MCF 10A (cell line): ENCODE results near the gene PROM2. TPM values are rescaled to one million over a fixed set of nuclear protein-coding genes. Genes with fewer than 3 reads are reported as not detected.

Experiments used
- BruUV-seq: library from RNA; stranded (reverse); fragments of 400-500 nt; replicated peaks from 2 replicates; lab custom pipeline; 2021; lab: Mats Ljungman, UMichigan
- CTCF ChIA-PET: fragments of 300-600 bp; sonication (Branson Sonifier 250); formaldehyde crosslinking; extraction: SDS; loops from one replicate; lab custom pipeline; 2021; ENCODE audit warnings: antibody characterized with exemption, inconsistent platforms; lab: Yijun Ruan, JAX
- POLR2A ChIA-PET: fragments of 300-600, 350-650 bp; sonication (Branson Sonifier 250); formaldehyde crosslinking; extraction: SDS; loops from one replicate; lab custom pipeline; 2020; ENCODE audit warnings: antibody characterized with exemption, inconsistent platforms; lab: Yijun Ruan, JAX
- DNase-seq: peaks from one replicate; pipeline ENCODE4 v3.0.0-alpha.2; 2018; ENCODE audit not compliant: unreplicated experiment
- H3K27ac Mint-ChIP-seq: one replicate; pipeline ENCODE4 v1.8.0; 2022; ENCODE audit warnings: mild to moderate bottlenecking, low read depth, mixed read lengths; ENCODE audit not compliant: unreplicated experiment
- H3K27me3 Mint-ChIP-seq: one replicate; pipeline ENCODE4 v1.8.0; 2022; ENCODE audit warnings: mixed read lengths; ENCODE audit not compliant: insufficient read depth, unreplicated experiment
- H3K36me3 Mint-ChIP-seq: one replicate; pipeline ENCODE4 v1.8.0; 2022; ENCODE audit warnings: mild to moderate bottlenecking, moderate library complexity, mixed read lengths; ENCODE audit not compliant: insufficient read depth, unreplicated experiment
- H3K4me1 Mint-ChIP-seq: one replicate; pipeline ENCODE4 v1.8.0; 2022; ENCODE audit warnings: mixed read lengths; ENCODE audit not compliant: insufficient read depth, unreplicated experiment
- H3K4me3 Mint-ChIP-seq: one replicate; pipeline ENCODE4 v1.8.0; 2022; ENCODE audit warnings: mild to moderate bottlenecking, moderate library complexity, mixed read lengths; ENCODE audit not compliant: unreplicated experiment
- H3K9me3 Mint-ChIP-seq: one replicate; pipeline ENCODE4 v1.8.0; 2022; ENCODE audit warnings: mixed read lengths; ENCODE audit not compliant: unreplicated experiment
- intact Hi-C: fragments of 100-400 bp; cut with micrococcal nuclease; formaldehyde crosslinking; loops from 2 replicates; pipeline ENCODE4 v1.14.1; 2022
- total RNA-seq: library from RNA; stranded (reverse); gene quantifications from 2 replicates; pipeline ENCODE4 v1.2.3, GENCODE V29; 2022
- TF ChIP-seq, protein P1 (sequence below): fragments of 200-600 bp; IDR thresholded peaks from one replicate; pipeline ENCODE4 v1.8.0; 2022; ENCODE audit warnings: antibody characterized with exemption, mild to moderate bottlenecking; ENCODE audit not compliant: unreplicated experiment

PROM2 gene
- total RNA-seq, 1 experiment from 2014 or later: 2.6 TPM

DNA sequence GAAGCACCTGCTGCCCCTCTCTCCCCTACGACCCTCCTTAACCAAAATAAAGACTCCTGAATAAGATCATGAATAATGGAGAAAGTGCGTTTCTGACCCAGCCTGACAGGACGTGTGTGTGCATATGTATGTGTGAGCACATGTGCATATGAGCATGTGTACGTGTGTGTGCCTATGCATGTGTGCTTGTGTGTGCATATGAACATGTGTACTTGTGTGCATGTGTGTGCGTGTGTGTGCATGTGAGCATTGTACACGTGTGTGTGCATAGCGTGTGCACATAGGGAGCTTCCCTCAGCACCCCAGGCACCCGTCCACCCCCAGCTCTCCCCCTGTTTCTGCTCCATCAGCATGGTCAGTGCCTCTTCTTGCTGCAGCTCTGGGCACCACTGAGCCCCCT is 33.6 kb downstream of the PROM2 start:
- POLR2A ChIA-PET: no interaction called here
- Mint-ChIP-seq H3K36me3 (no peaks in the 10 kb centered on the region), H3K27me3 (no peaks in the 10 kb centered on the region), H3K4me1 (no peaks in the 10 kb centered on the region), H3K4me3 (no peak overlapping the region), H3K9me3 (no peaks in the 10 kb centered on the region), H3K27ac (no peak overlapping the region)
- CTCF ChIA-PET: interaction anchor here (0.6 to 16.5 kb wide), 3 partner anchors 15 to 80 kb away, joined by 4 to 323 read pairs (median 5); no protein-coding TSS in a partner anchor
- TF ChIP-seq, protein P1, sequence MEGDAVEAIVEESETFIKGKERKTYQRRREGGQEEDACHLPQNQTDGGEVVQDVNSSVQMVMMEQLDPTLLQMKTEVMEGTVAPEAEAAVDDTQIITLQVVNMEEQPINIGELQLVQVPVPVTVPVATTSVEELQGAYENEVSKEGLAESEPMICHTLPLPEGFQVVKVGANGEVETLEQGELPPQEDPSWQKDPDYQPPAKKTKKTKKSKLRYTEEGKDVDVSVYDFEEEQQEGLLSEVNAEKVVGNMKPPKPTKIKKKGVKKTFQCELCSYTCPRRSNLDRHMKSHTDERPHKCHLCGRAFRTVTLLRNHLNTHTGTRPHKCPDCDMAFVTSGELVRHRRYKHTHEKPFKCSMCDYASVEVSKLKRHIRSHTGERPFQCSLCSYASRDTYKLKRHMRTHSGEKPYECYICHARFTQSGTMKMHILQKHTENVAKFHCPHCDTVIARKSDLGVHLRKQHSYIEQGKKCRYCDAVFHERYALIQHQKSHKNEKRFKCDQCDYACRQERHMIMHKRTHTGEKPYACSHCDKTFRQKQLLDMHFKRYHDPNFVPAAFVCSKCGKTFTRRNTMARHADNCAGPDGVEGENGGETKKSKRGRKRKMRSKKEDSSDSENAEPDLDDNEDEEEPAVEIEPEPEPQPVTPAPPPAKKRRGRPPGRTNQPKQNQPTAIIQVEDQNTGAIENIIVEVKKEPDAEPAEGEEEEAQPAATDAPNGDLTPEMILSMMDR: no peak
- no TSS peak for BruUV-seq
- no peak for DNase-seq
- intact Hi-C loops: no loop called here

DNA sequence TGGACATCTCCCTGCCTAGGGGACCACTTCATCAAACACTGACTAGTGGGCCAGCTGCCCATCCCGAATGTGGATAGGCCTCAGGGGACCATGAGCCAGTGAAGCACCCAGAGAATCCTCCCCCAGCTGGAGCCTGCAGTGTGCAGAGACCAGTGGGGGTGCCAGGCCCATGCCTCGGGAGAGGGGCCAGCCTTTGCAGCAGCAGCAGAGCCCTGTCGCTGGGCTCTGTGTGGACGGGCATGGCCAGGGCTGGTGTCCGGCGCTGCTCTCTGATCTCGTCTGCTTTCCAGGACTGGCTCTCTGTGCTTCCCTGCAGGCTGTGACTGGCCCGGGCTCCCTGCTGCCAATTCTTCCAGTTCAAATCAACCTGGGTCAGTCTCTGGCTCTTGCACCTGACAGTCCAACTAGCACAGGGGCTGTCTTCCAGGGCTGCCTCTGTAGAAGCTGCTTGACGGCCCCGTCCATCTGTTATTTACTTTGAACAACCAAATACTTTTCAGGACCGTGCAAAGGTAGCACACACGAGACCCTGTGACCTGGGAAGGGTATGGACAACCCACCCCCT is 34.3 kb downstream of the PROM2 start:
- BruUV-seq: no TSS peak
- POLR2A ChIA-PET: no interaction called here
- H3K27ac Mint-ChIP-seq: no peak overlapping the region
- no peaks in the 10 kb centered on the region for H3K9me3 Mint-ChIP-seq
- H3K27me3 Mint-ChIP-seq: no peaks in the 10 kb centered on the region
- H3K36me3 Mint-ChIP-seq: no peaks in the 10 kb centered on the region
- no peaks in the 10 kb centered on the region for H3K4me1 Mint-ChIP-seq
- intact Hi-C loops: no loop called here
- no peak overlapping the region for H3K4me3 Mint-ChIP-seq
- no peak for DNase-seq
- CTCF ChIA-PET: interaction anchor here (0.6 to 16.5 kb wide), 3 partner anchors 9 to 81 kb away, joined by 3 to 323 read pairs (median 5); no protein-coding TSS in a partner anchor
- TF ChIP-seq, protein P1: no peak

DNA sequence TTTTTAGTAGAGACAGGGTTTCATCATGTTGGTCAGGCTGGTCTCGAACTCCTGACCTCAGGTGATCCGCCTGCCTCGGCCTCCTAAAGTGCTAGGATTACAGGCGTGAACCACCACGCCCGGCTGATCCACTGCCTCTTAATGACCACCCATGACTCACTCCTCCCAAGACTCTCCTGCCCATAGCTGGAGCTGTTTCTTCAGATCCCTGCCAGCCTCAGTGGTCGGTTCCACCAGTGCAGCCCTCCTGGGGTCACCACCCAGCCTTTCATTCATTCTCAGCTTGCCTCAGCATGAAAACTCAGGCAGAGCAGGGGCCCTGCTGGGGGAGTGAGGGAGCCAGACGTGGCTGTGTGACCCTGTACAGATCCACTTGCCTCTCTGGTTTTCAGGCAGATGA is 35.4 kb downstream of the PROM2 start:
- ChIA-PET CTCF (interaction anchor here (0.5 to 16.5 kb wide), 4 partner anchors 26 to 114 kb away, joined by 3 to 323 read pairs (median 4); no protein-coding TSS in a partner anchor), POLR2A (interaction anchor here (0.9 kb wide), 1 partner anchor 77 kb away, joined by 3 read pairs; no protein-coding TSS in a partner anchor)
- Mint-ChIP-seq H3K4me1 (peaks cover 3% of the 10 kb centered on the region), H3K9me3 (no peaks in the 10 kb centered on the region), H3K36me3 (no peaks in the 10 kb centered on the region), H3K27me3 (no peaks in the 10 kb centered on the region), H3K27ac (no peak overlapping the region), H3K4me3 (no peak overlapping the region)
- intact Hi-C loops: no loop called here
- DNase-seq: no peak
- TF ChIP-seq, protein P1: no peak
- no TSS peak for BruUV-seq

DNA sequence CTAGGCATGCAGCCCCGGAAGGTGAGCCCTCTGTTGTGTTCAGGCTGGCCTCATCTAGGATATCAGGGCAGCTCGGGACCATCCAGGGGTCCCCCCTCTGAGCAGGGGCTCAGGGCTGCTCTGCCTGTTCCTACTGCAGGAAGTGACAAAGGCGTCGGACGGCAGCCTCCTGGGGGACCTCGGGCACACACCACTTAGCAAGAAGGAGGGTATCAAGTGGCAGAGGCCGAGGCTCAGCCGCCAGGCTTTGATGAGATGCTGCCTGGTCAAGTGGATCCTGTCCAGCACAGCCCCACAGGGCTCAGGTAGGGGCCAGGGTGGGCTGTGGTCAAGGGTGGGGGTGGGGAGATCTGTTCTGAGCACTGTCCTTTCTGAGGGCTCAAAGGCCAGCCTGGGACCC is 36.0 kb downstream of the PROM2 start:
- H3K36me3 Mint-ChIP-seq: no peaks in the 10 kb centered on the region
- H3K4me1 Mint-ChIP-seq: peaks cover 9% of the 10 kb centered on the region
- no peak overlapping the region for H3K27ac Mint-ChIP-seq
- CTCF ChIA-PET: interaction anchor here (0.8 to 16.5 kb wide), 2 partner anchors 74 to 353 kb away, joined by 3 to 323 read pairs; no protein-coding TSS in a partner anchor
- no peaks in the 10 kb centered on the region for H3K27me3 Mint-ChIP-seq
- POLR2A ChIA-PET: interaction anchor here (0.9 kb wide), 1 partner anchor 78 kb away, joined by 3 read pairs; no protein-coding TSS in a partner anchor
- no peak overlapping the region for H3K4me3 Mint-ChIP-seq
- no peaks in the 10 kb centered on the region for H3K9me3 Mint-ChIP-seq
- TF ChIP-seq, protein P1: no peak
- no TSS peak for BruUV-seq
- intact Hi-C loops: no loop called here
- DNase-seq: no peak
